Endothelial cell of umbilical vein (primary cell): ENCODE measurements around the gene CCDC159. TPM values are rescaled to one million over a fixed set of nuclear protein-coding genes. Genes with fewer than 3 reads are reported as not detected.

ENCODE experiments used
- BruUV-seq: library from RNA; stranded (reverse); fragments of 400-500 nt; replicated peaks from 2 replicates; lab custom pipeline; 2021; lab: Mats Ljungman, UMichigan
- CTCF ChIA-PET: fragments of 300-600, 350-600 bp; sonication (Branson Sonifier 250); formaldehyde crosslinking; loops from one replicate; lab custom pipeline; 2021; ENCODE audit warnings: antibody characterized with exemption, inconsistent platforms; lab: Charles Lee
- POLR2A ChIA-PET: fragments of 300-600, 350-600 bp; sonication (Branson Sonifier 250); formaldehyde crosslinking; loops from one replicate; lab custom pipeline; 2021; ENCODE audit warnings: antibody characterized with exemption, inconsistent platforms; lab: Charles Lee
- DNase-seq: peaks from one replicate; pipeline ENCODE4 v3.0.0-alpha.2; 2011; ENCODE audit warnings: low read depth, low spot score
- FAIRE-seq: peaks from 2 replicates; lab custom pipeline; 2011; peaks lifted over from hg19 to GRCh38; lab: Jason Lieb, UNC
- H2AFZ ChIP-seq: 2 replicates; pipeline ENCODE4 v1.6.0; 2012; ENCODE audit warnings: low read depth, low read length, control low read depth, inconsistent platforms
- H3K27ac ChIP-seq: 2 replicates; pipeline ENCODE4 v1.5.1; 2011; ENCODE audit warnings: low read depth, mild to moderate bottlenecking, control low read depth, low read length, moderate library complexity; ENCODE audit not compliant: insufficient read depth
- H3K27me3 ChIP-seq, 2 experiments: 2 replicates each; pipeline versions ENCODE4 v1.6.0 to v1.6.1; 2011; ENCODE audit warnings: low read length in 2 of 2, mixed read lengths in 1 of 2; ENCODE audit not compliant: control insufficient read depth in 2 of 2, insufficient read depth in 2 of 2
- H3K36me3 ChIP-seq, 2 experiments: 2 replicates in 1 of 2; 3 replicates in 1 of 2; pipeline ENCODE4 v1.5.1; 2011; ENCODE audit warnings: low read length in 2 of 2, mild to moderate bottlenecking in 1 of 2, moderate library complexity in 1 of 2; ENCODE audit not compliant: control insufficient read depth in 2 of 2, insufficient read depth in 2 of 2; ENCODE audit errors: extremely low read depth in 1 of 2
- H3K4me1 ChIP-seq: 3 replicates; pipeline ENCODE4 v1.5.1; 2011; ENCODE audit warnings: mild to moderate bottlenecking, low read length; ENCODE audit not compliant: control insufficient read depth, insufficient read depth; ENCODE audit errors: extremely low read depth
- H3K4me2 ChIP-seq: 2 replicates; pipeline ENCODE4 v1.6.1; 2011; ENCODE audit warnings: low read length, control low read depth, mixed read lengths; ENCODE audit not compliant: insufficient read depth
- H3K4me3 ChIP-seq, 3 experiments: fragments of 200-600 bp in 1 of 3; sonication (generic), shearing (Covaris generic) in 1 of 3; replicated peaks in 1 of 3; 2 replicates each; pipeline ENCODE4 v1.5.1; 2011 to 2016; ENCODE audit warnings: control low read depth in 3 of 3, low read length in 3 of 3, mild to moderate bottlenecking in 2 of 3, inconsistent platforms in 1 of 3, low read depth in 1 of 3, moderate library complexity in 1 of 3; ENCODE audit not compliant: insufficient read depth in 1 of 3
- H3K79me2 ChIP-seq: 2 replicates; pipeline ENCODE4 v1.6.0; 2012; ENCODE audit warnings: low read length, inconsistent platforms; ENCODE audit not compliant: control insufficient read depth, insufficient read depth
- H3K9ac ChIP-seq: replicated peaks from 2 replicates; pipeline ENCODE3; 2011; ENCODE audit warnings: low read length, control low read depth; ENCODE audit not compliant: insufficient read depth; ENCODE audit errors: extremely low read depth
- H3K9me1 ChIP-seq: replicated peaks from 3 replicates; pipeline ENCODE4 v1.6.0; 2011; ENCODE audit warnings: mild to moderate bottlenecking, low read length; ENCODE audit not compliant: control insufficient read depth, insufficient read depth; ENCODE audit errors: extremely low read depth
- H3K9me3 ChIP-seq: replicated peaks from 2 replicates; pipeline ENCODE4 v1.5.1; 2012; ENCODE audit warnings: low read length, inconsistent platforms; ENCODE audit not compliant: control insufficient read depth, insufficient read depth
- H4K20me1 ChIP-seq: replicated peaks from 2 replicates; pipeline ENCODE3; 2011; ENCODE audit warnings: mild to moderate bottlenecking, low read length; ENCODE audit not compliant: control insufficient read depth, insufficient read depth; ENCODE audit errors: extremely low read depth
- EZH2 ChIP-seq: IDR thresholded peaks from 2 replicates; pipeline ENCODE4 v1.6.1; 2012; ENCODE audit warnings: borderline replicate concordance, low read depth, mild to moderate bottlenecking, moderate library complexity, low read length, inconsistent platforms; ENCODE audit not compliant: severe bottlenecking
- FOS ChIP-seq: IDR thresholded peaks from 2 replicates; pipeline ENCODE4 v1.6.1; 2011; ENCODE audit warnings: mild to moderate bottlenecking, low read length, moderate library complexity, borderline replicate concordance; ENCODE audit not compliant: insufficient read depth
- GATA2 ChIP-seq: IDR thresholded peaks from 2 replicates; pipeline ENCODE4 v1.7.0; 2011; ENCODE audit warnings: low read depth, mild to moderate bottlenecking, moderate library complexity, mixed read lengths, low read length; ENCODE audit not compliant: insufficient read length, insufficient read depth
- JUN ChIP-seq: IDR thresholded peaks from 2 replicates; pipeline ENCODE4 v1.6.1; 2011; ENCODE audit warnings: borderline replicate concordance, low read depth; ENCODE audit not compliant: insufficient read length, insufficient read depth
- MYC ChIP-seq: IDR thresholded peaks from one replicate; pipeline ENCODE4 v1.6.1; 2011; ENCODE audit warnings: mild to moderate bottlenecking, low read depth, low read length
- POLR2A ChIP-seq: IDR thresholded peaks from 2 replicates; pipeline ENCODE4 v1.6.1; 2012; ENCODE audit warnings: low read depth, mild to moderate bottlenecking, control low read depth, low read length
- POLR2AphosphoS5 ChIP-seq: IDR thresholded peaks from 2 replicates; pipeline ENCODE4 v1.6.1; 2012; ENCODE audit warnings: low read depth, mild to moderate bottlenecking, control low read depth, low read length, moderate library complexity; ENCODE audit not compliant: insufficient read depth
- dilution Hi-C: fragments of 300-500 bp; cut with MboI; formaldehyde crosslinking; loops from one replicate; pipeline ENCODE4 v1.15.0; 2019; ENCODE audit warnings: low sequenced_read_pairs; ENCODE audit not compliant: extremely low pct_ligation_motif_present
- intact Hi-C: fragments of 100-400 bp; cut with micrococcal nuclease; formaldehyde crosslinking; loops from one replicate; pipeline ENCODE4 v1.10.0; 2022
- polyA plus RNA-seq, 4 experiments: library from polyadenylated mRNA; depleted of rRNA in 3 of 4; stranded (reverse) in 3 of 4; unstranded in 1 of 4; fragments of >200 nt; gene quantifications; 2 replicates each; pipeline versions ENCODE4 v1.2.1 to v1.2.3, GENCODE V29; 2011 to 2012; ENCODE audit warnings: missing spikeins in 1 of 4
- total RNA-seq: library from RNA; stranded (reverse); gene quantifications from 2 replicates; pipeline ENCODE4 v1.2.3, GENCODE V29; 2021
- TF ChIP-seq, protein P1 (sequence below), 2 donors: IDR thresholded peaks; 1 replicate in 1 of 2; 2 replicates in 1 of 2; pipeline ENCODE4 v1.5.1; 2011; ENCODE audit warnings: low read length in 2 of 2, mild to moderate bottlenecking in 2 of 2, moderate library complexity in 2 of 2, control low read depth in 1 of 2, inconsistent platforms in 1 of 2, low read depth in 1 of 2; ENCODE audit not compliant: insufficient read depth in 1 of 2; ENCODE audit errors: extremely low read depth in 1 of 2
- TF ChIP-seq, protein P2 (sequence below): IDR thresholded peaks from 2 replicates; pipeline ENCODE4 v1.6.1; 2011; ENCODE audit not compliant: insufficient read depth, insufficient read length

CCDC159 gene
- total and polyA plus RNA-seq, 2 donors (not counting 3 experiments of a cell fraction or from before 2014, with no cell fraction given), result 30.0 to 31.6 TPM

DNA sequence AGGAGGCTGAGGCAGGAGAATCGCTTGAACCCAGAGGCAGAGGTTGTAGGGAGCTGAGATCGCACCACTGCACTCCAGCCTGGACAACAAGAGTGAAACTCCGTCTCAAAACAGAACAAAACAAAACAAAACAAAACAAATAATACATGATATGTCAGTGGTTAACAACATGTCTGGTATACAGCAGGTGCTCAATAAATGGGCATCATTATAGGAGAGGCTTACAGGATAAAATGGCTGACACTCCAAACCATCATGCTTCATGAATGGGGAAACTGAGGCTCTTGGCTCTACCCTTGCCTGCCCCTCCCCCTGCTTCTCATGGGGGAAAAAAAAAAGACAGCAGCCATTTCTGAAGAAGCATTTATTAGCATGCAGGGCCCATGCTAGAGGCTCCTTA, 3.9 kb upstream of the CCDC159 start:
- no peaks in the 10 kb centered on the region for H4K20me1 ChIP-seq
- DNase-seq (no peak), FAIRE-seq (no peak)
- TF ChIP-seq POLR2AphosphoS5, result no peak
- no peak for TF ChIP-seq GATA2
- no peak for TF ChIP-seq FOS
- TF ChIP-seq MYC, result no peak
- TF ChIP-seq EZH2, result no peak
- TF ChIP-seq POLR2A, result no peak
- TF ChIP-seq, protein P1, sequence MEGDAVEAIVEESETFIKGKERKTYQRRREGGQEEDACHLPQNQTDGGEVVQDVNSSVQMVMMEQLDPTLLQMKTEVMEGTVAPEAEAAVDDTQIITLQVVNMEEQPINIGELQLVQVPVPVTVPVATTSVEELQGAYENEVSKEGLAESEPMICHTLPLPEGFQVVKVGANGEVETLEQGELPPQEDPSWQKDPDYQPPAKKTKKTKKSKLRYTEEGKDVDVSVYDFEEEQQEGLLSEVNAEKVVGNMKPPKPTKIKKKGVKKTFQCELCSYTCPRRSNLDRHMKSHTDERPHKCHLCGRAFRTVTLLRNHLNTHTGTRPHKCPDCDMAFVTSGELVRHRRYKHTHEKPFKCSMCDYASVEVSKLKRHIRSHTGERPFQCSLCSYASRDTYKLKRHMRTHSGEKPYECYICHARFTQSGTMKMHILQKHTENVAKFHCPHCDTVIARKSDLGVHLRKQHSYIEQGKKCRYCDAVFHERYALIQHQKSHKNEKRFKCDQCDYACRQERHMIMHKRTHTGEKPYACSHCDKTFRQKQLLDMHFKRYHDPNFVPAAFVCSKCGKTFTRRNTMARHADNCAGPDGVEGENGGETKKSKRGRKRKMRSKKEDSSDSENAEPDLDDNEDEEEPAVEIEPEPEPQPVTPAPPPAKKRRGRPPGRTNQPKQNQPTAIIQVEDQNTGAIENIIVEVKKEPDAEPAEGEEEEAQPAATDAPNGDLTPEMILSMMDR (IDR thresholded peaks at IDR 0.05; ENCODE audit: extremely low read depth in 1 of 2, insufficient read depth in 1 of 2, low read depth in 1 of 2, low read length in 2 of 2), result no peak
- TF ChIP-seq, protein P2, sequence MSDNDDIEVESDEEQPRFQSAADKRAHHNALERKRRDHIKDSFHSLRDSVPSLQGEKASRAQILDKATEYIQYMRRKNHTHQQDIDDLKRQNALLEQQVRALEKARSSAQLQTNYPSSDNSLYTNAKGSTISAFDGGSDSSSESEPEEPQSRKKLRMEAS, result no peak
- TF ChIP-seq JUN, result no peak
- H3K4me3 ChIP-seq, result no peak overlapping the region
- ChIA-PET CTCF (no interaction called here), POLR2A (interaction anchor here (0.6 kb wide), 1 partner anchor 20 kb away, joined by 3 read pairs; no protein-coding TSS in a partner anchor)
- no peaks in the 10 kb centered on the region for H3K79me2 ChIP-seq
- H3K9ac ChIP-seq, result no peak overlapping the region
- H3K27me3 ChIP-seq, result no peaks in the 10 kb centered on the region
- H2AFZ ChIP-seq, result no peak overlapping the region
- no peaks in the 10 kb centered on the region for H3K9me3 ChIP-seq
- peaks cover 0 to 3% of the 10 kb centered on the region in 2 experiments for H3K36me3 ChIP-seq
- no peaks in the 10 kb centered on the region for H3K9me1 ChIP-seq
- peaks cover 31% of the 10 kb centered on the region for H3K4me1 ChIP-seq
- dilution Hi-C loops (no loop called here), intact Hi-C loops (no loop called here)
- H3K4me2 ChIP-seq, result no peak overlapping the region
- no peak overlapping the region for H3K27ac ChIP-seq
- no TSS peak for BruUV-seq
